ENCODE measurements around the gene MTERF4. TPM values are rescaled to one million over a fixed set of nuclear protein-coding genes. Genes with fewer than 3 reads are reported as not detected.

The MTERF4 gene
- total RNA-seq, 4 donors from 2014 or later: 67.8 to 110 (median 91.0) TPM

DNA sequence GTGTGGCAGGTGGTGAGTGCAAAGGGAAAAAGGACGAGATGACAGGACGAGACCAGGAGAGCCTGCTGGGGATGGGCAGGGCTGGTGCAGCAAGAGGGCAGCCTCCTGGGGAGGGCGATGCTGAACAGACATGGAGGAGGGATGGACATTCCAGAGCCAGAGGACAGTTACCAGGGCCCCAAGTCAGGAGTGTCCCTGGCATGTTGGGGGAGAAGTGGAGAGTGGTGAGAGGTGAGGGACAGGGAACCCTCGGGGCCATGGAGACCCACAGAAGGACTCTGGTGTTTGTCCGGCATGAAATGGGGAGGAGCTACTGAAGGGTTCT, 19.0 kb downstream of the MTERF4 start:
- Histone ChIP-seq H3K4me1 (peaks cover 4 to 12% of the 10 kb centered on the region in 2 donors), H3K4me3 (replicated peaks in 1 of 3) (no peak overlapping the region), H3K27ac (no peak overlapping the region), H3K36me3 (peaks cover 22 to 32% of the 10 kb centered on the region in 2 donors), H3K27me3 (no peaks in the 10 kb centered on the region), H3K9me3 (no peaks in the 10 kb centered on the region)
- WGBS, 2 donors: 89 to 92% methylated on average over 5 of the region's 5 CpGs
- DNase-seq: no peak
- TF ChIP-seq, protein P1, sequence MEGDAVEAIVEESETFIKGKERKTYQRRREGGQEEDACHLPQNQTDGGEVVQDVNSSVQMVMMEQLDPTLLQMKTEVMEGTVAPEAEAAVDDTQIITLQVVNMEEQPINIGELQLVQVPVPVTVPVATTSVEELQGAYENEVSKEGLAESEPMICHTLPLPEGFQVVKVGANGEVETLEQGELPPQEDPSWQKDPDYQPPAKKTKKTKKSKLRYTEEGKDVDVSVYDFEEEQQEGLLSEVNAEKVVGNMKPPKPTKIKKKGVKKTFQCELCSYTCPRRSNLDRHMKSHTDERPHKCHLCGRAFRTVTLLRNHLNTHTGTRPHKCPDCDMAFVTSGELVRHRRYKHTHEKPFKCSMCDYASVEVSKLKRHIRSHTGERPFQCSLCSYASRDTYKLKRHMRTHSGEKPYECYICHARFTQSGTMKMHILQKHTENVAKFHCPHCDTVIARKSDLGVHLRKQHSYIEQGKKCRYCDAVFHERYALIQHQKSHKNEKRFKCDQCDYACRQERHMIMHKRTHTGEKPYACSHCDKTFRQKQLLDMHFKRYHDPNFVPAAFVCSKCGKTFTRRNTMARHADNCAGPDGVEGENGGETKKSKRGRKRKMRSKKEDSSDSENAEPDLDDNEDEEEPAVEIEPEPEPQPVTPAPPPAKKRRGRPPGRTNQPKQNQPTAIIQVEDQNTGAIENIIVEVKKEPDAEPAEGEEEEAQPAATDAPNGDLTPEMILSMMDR (IDR thresholded peaks at IDR 0.05): no peak
- intact Hi-C loops (cut with DNase I): no loop called here

DNA sequence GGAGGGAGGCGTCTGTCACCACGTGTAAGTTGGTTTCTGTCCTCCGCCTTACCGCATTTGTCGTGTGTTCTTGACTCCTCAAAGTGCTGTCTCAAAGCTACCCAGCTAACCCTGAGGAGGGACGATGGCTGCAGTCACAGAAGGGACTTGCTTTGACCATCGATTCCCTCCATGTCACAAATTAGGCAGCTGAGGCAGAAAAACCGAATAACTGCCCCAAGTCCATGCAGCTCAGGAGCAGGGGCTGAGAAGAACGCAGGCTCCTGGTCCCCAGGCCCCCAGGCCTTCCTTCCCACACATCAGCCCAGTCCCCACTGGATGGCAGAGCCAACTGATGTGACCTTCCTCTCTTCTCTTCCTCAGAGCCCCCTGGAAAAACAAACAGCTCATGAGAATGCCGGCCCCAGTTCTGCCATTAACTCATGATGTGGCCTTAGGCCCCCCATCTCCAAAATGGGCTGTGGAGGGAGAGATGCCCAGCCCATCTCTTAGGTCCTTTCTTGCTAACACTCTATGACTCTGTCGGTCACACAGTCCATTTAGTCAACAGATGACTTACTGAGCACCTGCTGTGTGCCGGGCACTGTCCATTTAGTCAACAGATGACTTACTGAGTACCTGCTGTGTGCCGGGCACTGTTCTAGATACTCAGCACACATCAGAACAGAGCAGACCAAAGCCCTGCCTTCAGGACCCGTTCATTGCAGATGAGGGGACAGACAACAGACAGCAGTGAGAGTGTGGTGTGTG, 19.6 kb downstream of the MTERF4 start:
- Histone ChIP-seq H3K27ac (peak overlapping the region in 1 of 3 donors; percentile 54), H3K36me3 (peaks cover 17 to 27% of the 10 kb centered on the region in 2 donors), H3K27me3 (no peaks in the 10 kb centered on the region), H3K4me3 (replicated peaks in 1 of 3) (no peak overlapping the region), H3K9me3 (no peaks in the 10 kb centered on the region), H3K4me1 (peaks cover 4 to 12% of the 10 kb centered on the region in 2 donors)
- WGBS, 2 donors: 77 to 85% methylated on average over 13 to 14 of the region's 14 CpGs
- intact Hi-C loops (cut with DNase I): no loop called here
- no peak for TF ChIP-seq POLR2A (IDR thresholded peaks at IDR 0.05)
- TF ChIP-seq, protein P1 (IDR thresholded peaks at IDR 0.05): no peak
- no peak for DNase-seq

DNA sequence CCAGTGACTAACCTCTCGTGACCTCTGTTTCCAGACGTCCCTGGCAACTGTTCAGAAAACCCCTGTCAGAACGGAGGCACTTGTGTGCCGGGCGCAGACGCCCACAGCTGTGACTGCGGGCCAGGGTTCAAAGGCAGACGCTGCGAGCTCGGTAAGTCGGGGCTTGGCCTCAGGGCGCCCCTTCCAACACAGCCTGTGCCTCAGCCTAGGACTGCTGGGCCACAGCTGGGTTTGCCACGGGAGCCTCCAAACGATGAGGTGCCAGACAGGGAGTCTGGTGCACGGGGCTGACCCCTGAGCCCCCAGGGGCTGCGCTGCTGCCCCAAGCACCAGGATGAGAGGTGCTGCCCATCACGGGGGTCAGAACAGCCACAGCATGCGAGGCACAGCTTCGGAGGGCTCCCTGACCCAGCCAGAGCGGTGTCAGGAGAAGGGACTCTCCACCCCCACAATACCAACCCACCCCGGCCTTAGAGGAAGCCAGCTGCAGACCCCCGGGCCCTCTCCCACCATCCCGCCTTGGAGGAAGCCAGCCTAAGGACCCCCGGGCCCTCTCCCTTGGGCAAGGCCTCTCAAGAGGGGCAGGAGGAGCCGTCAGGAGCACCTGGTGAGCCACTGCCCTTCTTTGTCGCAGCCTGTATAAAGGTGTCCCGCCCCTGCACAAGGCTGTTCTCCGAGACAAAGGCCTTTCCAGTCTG, 20.3 kb downstream of the MTERF4 start:
- DNase-seq: no peak
- Histone ChIP-seq H3K27ac (peak overlapping the region in 1 of 3 donors; percentile 54), H3K4me1 (peaks cover 4 to 12% of the 10 kb centered on the region in 2 donors), H3K4me3 (replicated peaks in 1 of 3) (no peak overlapping the region), H3K36me3 (peaks cover 9 to 19% of the 10 kb centered on the region in 2 donors), H3K27me3 (no peaks in the 10 kb centered on the region), H3K9me3 (no peaks in the 10 kb centered on the region)
- WGBS, 2 donors: 65 to 85% methylated on average over 9 to 15 of the region's 28 CpGs
- TF ChIP-seq, protein P1 (IDR thresholded peaks at IDR 0.05): no peak
- TF ChIP-seq POLR2A (IDR thresholded peaks at IDR 0.05): no peak
- intact Hi-C loops (cut with DNase I): no loop called here

DNA sequence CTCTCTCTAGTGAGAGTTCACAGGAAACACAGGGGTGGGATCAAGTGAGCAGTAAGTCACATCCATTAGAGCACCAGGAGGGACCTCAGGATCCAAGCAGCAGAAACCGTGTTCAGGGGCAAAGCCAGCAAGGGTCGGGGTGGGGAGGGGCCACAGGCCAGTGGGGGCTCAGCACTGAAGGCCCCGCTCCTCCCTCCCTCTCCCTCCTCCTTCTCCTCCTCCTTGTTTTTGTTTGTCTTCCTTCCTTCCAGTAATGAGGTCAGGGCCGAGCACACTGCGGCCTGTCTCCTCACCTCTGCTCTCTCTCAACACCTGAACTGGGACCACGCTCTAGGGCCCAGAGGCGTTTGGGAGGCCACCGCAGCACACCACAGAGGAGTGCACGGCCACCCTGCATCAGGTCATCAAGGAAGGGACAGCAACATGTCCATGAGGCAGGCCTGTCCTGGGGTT, 20.9 kb downstream of the MTERF4 start:
- 50 to 56% methylated on average over 9 of the region's 9 CpGs for WGBS, 2 donors
- peak overlapping the region in 1 of 3 donors; percentile 54 for H3K27ac ChIP-seq
- no peak for DNase-seq
- TF ChIP-seq POLR2A (IDR thresholded peaks at IDR 0.05): no peak
- TF ChIP-seq, protein P1 (IDR thresholded peaks at IDR 0.05): no peak
- peaks cover 4 to 12% of the 10 kb centered on the region in 2 donors for H3K4me1 ChIP-seq
- H3K27me3 ChIP-seq: no peaks in the 10 kb centered on the region
- H3K9me3 ChIP-seq: no peaks in the 10 kb centered on the region
- intact Hi-C loops (cut with DNase I): no loop called here
- H3K36me3 ChIP-seq: peaks cover 4 to 14% of the 10 kb centered on the region in 2 donors
- H3K4me3 ChIP-seq (replicated peaks in 1 of 3): no peak overlapping the region

Data from thyroid gland (tissue), 4 donors.